ENCODE measurements around the gene EFCAB11.

- TF ChIP-seq CTCF (IDR thresholded peaks at IDR 0.05), result no peak
- TF ChIP-seq POLR2A (IDR thresholded peaks at IDR 0.05), result no peak
These were observed 34.3 kb upstream of the EFCAB11 start for GRCh38 chr14:89988787-89989186.
